GM18520 (cell line): ENCODE data around the gene TBC1D2B.
"Not testable (repeated sequence)": the region's sequence is repeated elsewhere in the genome, so short reads cannot be mapped to it uniquely, and the experiment has no call there.

Source experiments
- ATAC-seq: cut with Tn5 transposase; IDR thresholded peaks from one replicate; pipeline ENCODE4 v1.9.1; 2021; ENCODE audit not compliant: unreplicated experiment

The TBC1D2B gene

DNA sequence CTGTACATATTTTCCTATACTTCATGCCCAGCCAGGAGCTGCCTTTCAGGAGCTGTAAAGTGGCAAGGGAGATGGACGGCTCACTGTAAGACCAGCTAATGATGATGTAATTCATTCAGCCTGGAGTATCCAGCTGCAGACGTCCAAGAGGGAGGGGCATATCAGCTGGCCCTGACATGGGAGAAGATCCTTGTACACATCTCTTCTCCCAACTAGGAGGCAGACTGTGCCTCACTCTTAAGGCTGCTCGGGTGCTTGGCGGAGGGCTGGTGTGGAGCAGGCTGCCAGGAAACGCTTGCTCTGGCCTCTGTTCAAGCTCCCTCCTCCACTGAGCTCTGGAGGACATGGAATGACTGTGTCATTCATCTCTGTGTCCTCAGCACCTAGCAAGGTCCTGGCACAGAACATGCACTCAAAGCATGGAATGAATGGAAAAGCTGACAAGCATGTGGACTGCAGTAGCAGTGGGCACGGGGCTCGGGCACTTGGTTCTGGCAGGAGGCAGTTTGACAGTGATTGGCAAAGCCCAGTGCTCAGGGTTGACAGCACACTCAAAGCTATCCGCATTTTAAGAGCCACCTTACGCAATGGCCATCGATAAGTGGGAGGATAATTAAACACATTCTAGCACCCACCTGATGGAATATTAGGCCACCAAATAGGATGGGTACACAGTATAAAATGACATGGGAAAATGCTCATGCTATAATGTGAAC lies 72.4 kb downstream of the TBC1D2B start:
- no peak for ATAC-seq

- ATAC-seq: no peak
Observed at GRCh38 chr15:78004222-78004727, 73.2 kb downstream of the TBC1D2B start.

DNA sequence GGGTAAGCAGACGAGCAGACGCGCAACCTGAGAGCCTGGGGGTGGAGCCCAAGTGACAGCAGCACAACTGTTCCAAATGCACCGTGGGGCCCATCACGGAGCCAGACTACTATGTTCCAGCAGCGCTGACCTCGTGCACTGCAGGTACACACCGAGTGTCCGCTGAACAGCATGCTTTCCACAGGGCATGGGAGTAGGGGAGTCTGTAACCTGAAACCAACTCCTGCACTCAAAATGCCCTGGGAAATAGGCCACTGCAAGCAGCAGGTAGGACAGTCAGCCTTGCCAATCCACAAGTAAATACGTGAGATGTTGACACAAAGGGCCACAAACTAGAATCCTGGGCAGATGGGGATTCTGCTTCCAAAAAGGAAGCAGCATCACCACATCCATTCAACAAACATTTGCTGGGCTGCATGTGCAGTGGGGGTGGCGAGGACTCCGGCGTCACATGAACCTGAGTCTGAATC lies 73.9 kb downstream of the TBC1D2B start:
- no peak for ATAC-seq

DNA sequence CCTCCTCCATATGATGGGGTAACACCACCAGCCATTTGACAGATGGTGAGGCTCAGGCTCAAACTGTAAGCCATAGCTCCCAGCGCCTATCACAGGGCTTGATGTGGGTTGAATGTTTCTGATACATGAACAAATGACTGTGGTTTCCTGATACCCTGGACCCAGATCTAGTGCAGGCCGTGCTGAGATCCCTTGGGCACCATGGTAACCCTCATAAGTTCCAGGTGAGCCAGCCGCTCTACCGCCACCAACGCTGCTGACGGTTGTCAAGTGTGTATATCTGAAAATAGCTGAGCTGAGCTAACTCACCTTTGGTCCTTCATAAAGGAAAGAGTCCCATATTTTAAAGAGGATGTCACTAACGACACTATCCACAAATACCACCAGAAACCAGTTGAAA lies 74.5 kb downstream of the TBC1D2B start:
- no peak for ATAC-seq

DNA sequence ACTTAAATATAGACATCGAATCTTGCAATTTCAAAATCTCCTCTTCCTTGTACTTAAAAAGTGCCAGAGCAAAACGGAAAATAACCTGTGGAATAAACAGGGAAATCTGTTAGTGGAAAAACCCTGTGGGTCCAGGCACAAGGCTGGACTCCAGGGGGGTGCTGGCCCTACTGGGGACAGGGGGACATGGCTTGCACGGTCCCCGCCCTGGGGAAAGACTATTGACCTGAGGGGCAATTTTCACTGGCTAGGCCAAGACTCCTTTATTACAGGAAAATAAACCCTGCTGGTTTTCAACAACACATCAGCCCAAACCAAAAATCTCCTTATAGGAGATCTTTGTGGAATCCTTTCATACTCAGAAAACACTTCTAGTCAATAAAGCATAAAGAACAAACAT lies 75.9 kb downstream of the TBC1D2B start:
- no peak for ATAC-seq

DNA sequence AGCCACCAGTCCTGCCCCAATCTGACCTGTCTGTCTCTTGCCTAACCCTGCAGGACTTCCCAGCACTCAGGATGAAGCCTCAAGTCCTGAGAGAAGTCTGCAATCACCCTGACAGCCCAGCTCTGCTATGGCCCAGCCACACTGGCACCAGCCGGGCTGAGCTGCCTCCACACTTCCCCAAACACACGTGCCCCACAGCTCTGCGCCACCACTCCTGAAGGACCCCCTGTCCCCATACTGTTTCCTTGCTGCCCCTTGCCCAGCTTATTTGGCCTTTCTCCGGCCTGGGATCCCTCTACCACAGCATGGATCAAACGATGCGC lies 76.6 kb downstream of the TBC1D2B start:
- ATAC-seq: no peak

DNA sequence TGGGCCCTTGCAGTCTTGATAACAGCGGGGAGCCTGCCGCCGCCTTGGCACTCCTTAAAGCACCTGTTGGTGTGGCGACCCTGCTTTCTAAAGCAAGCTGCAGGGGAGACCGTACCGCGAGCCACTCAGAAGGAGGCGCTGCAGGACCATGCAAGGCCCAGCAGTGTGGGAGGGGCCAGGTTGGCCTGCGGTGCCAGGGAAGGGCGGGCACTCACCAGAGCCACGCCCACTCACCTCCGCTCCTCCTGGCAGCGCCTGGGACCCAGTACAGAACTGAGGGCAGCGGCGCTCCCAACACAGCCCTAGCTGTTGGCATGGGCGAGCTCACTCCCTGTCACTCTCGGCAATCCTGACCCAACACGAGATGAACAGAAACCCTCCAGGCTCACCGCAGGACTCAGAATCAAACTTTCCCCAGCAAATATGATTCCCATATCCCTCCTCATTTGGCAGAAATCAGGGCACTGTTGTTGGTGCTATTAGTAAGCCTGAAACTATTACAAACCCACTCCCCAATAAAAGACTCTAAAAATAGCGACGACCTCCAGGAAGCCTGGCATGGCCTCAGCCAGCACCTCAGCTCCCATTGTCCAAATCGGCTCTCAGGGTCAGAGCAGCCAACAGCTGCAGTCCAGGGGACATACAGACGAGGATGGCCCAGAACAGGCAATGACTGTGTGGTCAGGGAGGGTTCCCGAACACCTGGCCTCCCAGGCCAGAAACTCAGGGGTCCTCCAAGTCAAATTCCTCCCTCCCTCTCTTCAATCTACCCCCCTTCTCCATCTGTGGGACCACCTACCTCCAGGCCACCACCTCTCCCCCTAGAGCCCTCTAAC lies 77.2 kb downstream of the TBC1D2B start:
- ATAC-seq: peak; percentile 62

DNA sequence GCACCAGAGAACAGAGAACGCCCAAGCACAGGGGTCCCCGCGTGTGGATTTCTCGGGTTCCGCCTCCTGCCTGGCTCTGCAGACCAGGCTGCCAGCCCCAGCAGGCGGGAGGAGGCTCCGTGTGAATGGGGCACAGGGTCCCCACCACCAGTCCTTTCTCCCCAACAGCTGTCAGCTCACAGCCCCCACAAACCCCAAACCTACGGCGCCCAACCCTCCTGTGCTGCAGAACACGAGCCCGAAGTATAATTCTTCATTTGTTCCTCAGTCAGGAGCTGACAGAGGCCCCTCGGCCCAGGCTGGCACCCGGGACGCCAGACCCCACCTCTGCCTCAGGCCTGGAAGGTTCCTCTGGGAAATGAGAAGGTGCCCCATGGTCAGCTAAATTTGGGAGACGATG lies 78.0 kb downstream of the TBC1D2B start:
- no peak for ATAC-seq

GRCh38 chr15:77998592-77998991 lies 78.9 kb downstream of the TBC1D2B start:
- ATAC-seq: no peak

- ATAC-seq: not testable (repeated sequence)
Observed at GRCh38 chr15:77997761-77998554, 79.6 kb downstream of the TBC1D2B start.

GRCh38 chr15:77997221-77997620 lies 80.3 kb downstream of the TBC1D2B start:
- not testable (repeated sequence) for ATAC-seq

DNA sequence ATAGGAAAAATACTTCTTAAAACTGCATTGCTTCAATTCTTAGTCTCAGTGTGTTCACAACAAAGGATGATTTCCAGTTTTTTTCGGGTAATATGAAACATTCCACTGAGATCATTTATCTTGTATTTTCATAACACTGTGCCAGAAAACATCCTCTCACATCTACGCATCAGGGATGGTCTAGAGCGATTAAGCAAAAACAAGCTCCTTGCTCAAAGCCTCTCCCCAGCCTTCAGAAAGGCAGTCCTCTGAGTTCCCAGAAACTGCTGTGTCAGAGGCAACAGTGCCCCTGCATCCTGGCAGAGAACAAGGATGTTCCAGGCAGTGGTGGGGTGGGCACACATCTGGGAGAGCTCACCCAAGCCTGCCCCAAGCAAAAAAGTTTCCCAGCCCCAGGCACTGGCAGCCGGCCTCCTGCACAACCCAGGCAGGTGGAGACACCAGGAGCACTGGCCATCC lies 80.8 kb downstream of the TBC1D2B start:
- not testable (repeated sequence) for ATAC-seq

DNA sequence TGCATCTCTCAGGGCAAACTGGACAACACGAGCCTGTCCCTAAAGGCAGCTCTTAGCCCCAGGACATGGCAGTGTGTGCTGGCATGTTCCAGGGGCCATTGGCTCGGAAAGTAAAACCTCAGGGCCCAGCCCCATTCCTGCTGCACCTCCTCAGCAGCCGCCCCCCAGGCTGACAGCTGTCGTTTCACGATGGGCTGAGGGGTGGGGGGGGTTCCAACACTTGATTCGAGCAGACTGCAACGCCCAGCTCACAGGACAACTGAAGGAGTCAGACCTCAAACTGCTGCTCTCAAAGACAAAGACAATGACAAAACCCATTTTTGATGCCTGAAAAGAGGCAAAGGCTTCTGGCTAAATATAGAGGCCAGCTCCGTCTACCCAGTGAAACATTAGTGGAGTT lies 81.3 kb downstream of the TBC1D2B start:
- not testable (repeated sequence) for ATAC-seq

- not testable (repeated sequence) for ATAC-seq
Observed at GRCh38 chr15:77995537-77995918, 82.0 kb downstream of the TBC1D2B start.

DNA sequence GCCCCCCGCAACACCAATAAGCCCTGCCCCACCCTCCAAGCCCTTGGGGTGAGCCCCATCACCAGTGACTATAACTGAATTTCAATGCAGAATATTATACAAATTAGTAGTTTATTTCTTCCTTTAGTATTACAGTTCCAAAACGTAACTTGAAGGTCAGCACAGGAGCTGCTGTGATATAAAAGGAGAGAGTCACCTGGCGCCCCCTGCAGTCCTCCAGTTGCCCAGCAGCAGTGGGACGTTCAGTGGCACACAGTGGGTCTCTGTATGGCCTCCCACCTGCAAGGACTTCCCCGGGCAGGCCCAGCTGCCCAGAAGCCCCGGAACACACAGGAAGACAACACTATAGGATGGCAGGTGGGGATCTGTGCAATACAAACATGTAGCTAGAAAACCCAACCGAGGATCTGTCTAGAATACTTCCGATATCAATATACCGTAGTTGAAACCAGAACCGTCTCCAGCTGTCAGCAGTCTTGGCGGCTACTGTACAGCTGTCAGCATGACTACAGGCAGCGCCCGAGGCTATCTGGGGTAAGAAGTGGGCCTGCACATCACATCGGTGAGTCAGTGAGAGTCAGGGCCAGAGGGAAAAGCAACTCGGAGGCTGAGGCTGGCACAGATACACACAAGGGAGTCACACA lies 82.5 kb downstream of the TBC1D2B start:
- ATAC-seq: not testable (repeated sequence)

DNA sequence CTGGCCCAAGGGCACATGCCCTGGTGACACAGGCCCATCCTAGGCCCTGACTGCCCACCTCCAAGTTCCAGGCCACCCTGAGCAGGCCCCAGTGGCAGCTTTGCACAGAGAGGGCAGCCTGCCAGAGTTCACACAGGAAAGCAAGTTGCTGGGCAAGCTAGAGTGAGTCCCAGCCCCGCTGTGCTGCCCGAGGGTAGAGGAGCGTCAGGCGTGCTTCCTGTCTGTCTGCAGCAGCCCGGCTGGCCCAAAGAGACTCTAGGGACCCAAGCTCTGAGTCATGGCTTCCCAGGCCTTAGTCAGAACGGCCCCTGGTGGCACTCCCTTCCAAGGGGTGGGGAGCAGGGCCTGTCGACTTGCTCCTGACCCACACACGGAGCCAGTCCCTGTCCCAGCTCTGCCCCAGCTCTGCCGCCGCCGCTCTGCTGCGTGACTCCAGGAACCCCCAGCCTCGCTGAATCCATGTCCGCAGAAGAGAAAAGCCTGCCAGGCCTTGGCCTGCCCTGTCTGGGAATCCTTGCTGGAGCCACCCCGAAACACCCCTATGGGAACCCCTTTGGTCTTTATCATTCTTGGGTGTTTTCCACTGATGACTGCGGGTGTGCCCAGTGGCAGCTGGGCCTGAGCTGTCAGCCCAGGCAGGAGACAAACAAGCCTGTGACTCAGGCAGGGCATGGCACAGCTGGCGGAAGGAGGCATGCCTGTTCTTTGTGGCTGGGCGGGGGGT lies 83.4 kb downstream of the TBC1D2B start:
- ATAC-seq: peak; percentile 63

DNA sequence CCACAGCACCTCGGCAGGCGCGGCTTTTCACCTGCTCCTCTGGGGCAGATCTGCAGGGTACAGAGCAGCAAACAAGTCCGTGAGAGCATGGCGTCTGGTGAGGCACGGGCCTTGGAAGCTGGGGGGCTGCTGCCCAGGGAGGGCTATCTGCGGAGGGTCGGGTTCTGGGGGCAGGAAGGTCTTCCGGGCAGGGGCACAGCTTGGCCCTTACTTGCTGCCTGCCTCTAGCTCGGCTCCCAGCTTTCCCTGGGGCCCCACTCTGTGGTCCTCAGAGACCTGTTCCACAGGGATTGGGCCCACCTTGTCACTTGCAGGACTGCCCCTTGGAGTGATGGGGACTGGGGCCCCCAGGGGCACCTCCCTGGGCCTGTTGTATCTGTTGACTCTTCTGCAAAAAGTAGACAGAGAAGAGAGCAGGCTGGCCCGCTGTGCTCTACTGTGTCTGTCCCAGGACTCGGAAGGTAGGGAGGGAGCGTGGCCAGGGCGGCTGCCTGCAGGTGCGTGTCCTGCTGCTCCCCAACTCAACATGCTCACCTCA lies 84.1 kb downstream of the TBC1D2B start:
- ATAC-seq: no peak

DNA sequence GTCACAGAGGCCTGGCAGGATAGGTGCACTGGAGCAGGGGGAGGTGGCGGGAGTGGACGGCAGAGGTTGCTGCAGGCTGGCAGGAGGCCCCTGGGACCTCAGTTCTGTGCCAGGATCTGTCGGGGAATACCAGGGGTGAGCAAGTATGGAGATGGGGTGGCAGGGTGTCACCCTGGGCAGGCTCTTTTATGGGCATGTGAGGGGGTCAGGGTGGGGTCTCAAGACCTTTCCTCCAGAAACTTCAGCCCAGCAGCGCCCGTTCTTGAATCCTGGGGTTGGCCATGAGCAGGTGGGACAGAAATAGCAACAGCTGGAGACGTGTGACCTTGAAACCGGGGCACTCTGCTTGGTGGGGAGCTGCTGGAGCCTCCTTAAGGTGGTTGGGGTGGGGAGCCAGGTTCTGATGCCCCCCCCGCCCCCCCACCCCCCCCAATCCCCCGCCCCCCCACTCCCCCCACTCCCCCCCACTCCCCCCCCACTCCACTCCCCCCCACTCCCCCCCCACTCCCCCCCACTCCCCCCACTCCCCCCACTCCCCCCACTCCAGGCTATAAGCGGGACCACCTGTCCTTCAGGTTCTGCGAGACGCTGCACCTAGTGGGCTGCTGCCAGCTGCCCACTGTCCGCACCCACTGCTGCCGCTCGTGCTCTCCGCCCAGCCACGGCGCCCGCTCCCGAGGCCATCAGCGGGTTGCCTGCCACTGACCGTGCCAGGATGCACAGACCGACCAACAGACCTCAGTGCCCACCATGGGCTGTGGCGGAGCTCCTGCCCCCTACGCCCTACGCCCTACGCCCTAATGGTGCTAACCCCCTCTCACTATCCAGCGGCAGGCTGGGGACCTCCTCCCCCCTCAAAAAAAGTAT lies 84.9 kb downstream of the TBC1D2B start:
- no peak for ATAC-seq

GRCh38 chr15:77991658-77992201 lies 85.8 kb downstream of the TBC1D2B start:
- not testable (repeated sequence) for ATAC-seq
